Fibroblast of pulmonary artery (primary cell): Measurements from ENCODE around the gene OTUD5.

Experiments used
- DNase-seq: peaks from one replicate; pipeline ENCODE4 v3.0.0-alpha.2; 2010; ENCODE audit warnings: low read depth
- H3K4me3 ChIP-seq: replicated peaks from 2 replicates; pipeline ENCODE4 v1.5.1; 2011; ENCODE audit warnings: low read depth, mild to moderate bottlenecking, control low read depth, low read length, moderate library complexity
- CTCF ChIP-seq: IDR thresholded peaks from 2 replicates; pipeline ENCODE4 v1.5.1; 2011; ENCODE audit warnings: mild to moderate bottlenecking, control low read depth, low read length, inconsistent platforms; ENCODE audit errors: missing control alignments

Gene OTUD5

GRCh38 chrX:48965959-48966358, 8.6 kb upstream of the OTUD5 start:
- no peak for DNase-seq
- TF ChIP-seq CTCF = no peak
- no peak overlapping the region for H3K4me3 ChIP-seq

- TF ChIP-seq CTCF = no peak
- DNase-seq = peak; percentile 80
- H3K4me3 ChIP-seq = no peak overlapping the region
These were observed 4.2 kb upstream of the OTUD5 start for GRCh38 chrX:48961585-48962091.

GRCh38 chrX:48960291-48960690, 2.9 kb upstream of the OTUD5 start:
- no peak for TF ChIP-seq CTCF
- no peak overlapping the region for H3K4me3 ChIP-seq
- no peak for DNase-seq

- peak overlapping the region; percentile 69 for H3K4me3 ChIP-seq
- TF ChIP-seq CTCF = no peak
- DNase-seq = peak; percentile 56
These were observed 1.3 kb upstream of the OTUD5 start for GRCh38 chrX:48958635-48959094.

GRCh38 chrX:48957827-48958634, 624 bp upstream of the OTUD5 start:
- H3K4me3 ChIP-seq = peak overlapping the region; percentile 69
- no peak for TF ChIP-seq CTCF
- peak; percentile 99 for DNase-seq

GRCh38 chrX:48956728-48957414, 536 bp downstream of the OTUD5 start:
- no peak for DNase-seq
- H3K4me3 ChIP-seq = peak overlapping the region; percentile 69
- TF ChIP-seq CTCF = no peak
